ENCODE measurements around the gene PYGB. TPM values are rescaled to one million over a fixed set of nuclear protein-coding genes. Genes with fewer than 3 reads are reported as not detected.

Gene PYGB
- total RNA-seq, 1 experiment from 2014 or later = 63.3 TPM

DNA sequence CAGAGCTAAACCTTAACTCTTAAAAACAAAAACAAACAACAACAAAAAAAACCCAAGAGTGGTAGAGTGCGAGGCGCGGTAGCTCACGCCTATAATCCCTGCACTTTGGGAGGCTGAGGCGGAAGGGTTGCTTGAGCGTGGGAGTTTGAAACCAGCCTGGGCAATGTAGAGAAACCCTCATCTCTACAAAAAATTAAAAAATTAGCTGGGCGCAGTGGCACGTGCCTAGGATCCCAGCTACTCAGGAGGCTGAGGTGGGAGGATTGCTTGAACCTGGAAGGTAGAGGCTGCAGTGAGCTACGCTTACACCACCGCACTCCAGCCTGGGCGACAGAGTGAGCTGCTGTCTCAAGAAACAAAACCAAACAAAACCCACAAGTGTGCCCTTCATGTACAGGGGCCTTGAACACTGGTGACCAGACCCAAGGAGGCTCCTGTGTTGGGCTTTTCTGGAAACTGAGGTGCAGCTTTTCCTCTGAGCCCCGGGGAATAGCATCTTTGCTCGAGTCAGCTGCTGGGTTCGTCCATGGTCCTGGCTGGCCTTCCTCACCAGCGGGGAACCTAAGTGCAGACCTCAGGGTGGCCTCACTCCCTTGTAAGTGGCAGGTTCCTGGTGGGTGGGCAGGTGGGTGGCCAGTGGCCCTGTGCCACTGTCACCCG is 39.9 kb downstream of the PYGB start:
- in situ Hi-C loops (cut with HindIII; ENCODE audit: low sequenced_read_pairs) = no loop called here
- DNase-seq (ENCODE audit: low spot score) = no peak

DNA sequence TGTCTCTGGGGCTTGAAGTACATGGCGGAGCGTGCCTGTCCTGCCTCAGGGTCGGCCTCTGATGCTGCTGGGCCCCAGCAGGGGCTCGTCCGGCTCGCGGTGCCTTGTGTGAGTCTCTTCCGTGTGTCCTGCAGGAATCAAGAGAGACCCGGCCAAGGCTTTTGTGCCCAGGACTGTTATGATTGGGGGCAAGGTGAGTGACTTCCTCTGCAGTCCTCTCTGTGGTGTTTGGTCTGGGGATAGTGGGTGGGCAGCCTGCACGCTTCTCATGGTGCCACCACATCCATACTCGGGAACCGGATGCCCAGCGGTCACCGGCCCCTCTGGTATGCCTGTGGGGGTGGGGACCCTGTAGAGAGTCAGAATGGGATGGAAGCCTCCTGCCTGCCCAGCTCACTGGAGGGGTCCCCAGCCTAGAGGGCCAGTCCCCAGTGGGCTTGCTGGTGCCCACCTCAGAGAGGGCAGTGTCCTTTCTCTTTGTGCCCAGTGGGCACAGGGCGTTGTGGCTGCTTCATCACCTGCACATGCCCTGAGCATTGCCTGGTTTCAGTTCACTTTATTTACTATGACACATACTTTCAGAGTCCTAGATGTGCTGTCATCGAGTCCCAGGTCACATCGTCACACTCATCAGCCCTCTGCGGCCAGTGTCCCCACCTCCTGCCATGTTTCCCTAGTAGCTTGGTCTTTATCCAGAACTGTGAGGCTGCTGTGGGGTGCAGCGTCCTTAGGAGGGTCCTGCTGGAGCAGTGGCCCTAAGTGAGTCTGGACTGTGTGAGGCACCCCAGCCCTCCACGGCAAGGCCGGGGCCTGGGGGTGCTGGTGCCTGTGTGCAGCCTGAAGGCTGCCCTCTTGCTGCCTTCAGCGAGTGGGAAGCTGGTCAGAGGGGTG is 40.7 kb downstream of the PYGB start:
- in situ Hi-C loops (cut with HindIII; ENCODE audit: low sequenced_read_pairs) = no loop called here
- no peak for DNase-seq (ENCODE audit: low spot score)

DNA sequence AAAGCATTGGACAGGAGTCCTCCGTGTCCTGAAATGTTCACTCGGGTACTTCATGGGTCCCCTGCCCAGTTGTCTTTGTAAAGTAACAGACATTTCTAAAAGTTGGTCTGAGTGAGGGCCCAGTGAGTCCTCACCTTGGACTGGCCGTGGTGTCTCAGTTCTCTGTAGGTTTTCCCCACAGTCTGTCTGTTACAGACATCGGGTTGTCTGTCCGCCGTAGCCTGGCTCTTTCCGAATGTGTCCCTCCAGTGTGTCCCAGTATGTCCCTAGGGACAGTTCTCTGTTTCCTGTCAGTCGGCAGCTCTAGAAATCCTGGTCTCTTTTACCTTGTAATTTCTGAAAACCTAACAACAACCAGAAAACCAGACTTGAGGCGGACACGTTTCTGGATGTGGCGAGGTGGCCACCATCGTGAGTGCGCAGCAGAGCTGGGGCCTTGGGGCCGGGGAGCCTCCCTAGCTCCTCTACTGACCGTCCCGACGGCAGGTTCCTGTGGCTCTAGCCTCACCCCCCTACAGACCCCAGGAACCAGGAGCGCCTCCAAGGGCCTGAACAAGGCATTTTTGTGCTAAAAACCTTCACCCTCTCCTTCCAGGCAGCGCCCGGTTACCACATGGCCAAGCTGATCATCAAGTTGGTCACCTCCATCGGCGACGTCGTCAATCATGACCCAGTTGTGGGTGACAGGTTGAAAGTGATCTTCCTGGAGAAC is 42.2 kb downstream of the PYGB start:
- DNase-seq (ENCODE audit: low spot score) = no peak
- in situ Hi-C loops (cut with HindIII; ENCODE audit: low sequenced_read_pairs) = no loop called here

DNA sequence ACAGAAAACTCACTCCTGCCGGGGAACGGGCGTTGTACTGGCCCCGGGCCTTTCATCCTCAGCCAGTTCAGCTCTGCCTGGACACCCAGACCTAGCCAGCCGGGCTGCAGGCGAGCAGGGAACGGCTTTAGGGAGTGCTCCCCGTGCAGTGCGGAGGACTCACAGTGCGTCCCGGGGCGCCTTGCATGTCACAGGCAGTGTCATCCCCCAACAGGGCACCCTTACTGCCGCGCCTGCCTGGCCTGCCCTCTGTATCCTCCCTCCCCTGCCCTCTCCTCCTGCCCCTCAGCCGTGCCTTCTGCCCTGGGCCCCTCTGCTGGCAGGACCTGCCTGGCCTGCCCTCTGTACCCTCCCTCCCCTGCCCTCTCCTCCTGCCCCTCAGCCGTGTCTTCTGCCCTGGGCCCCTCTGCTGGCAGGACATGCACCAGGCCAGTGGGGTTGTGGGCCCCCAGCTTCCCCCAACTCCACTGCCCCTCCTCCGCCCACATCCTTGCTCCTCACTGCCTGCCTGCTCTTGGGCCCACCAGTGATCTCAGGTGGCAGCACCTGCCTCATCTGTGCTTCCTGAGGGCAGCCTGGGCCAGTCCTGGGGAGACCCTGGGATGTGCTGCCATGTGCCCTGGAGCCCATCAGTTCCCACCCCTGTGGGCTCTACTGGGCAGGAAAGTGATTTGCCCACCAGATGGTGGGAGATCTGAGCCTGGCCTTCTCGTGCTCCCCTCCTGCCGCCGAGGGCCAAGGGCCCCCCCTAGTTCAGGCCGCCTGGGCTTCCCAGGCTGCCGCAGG is 43.0 kb downstream of the PYGB start:
- in situ Hi-C loops (cut with HindIII; ENCODE audit: low sequenced_read_pairs) = no loop called here
- DNase-seq (ENCODE audit: low spot score) = no peak

DNA sequence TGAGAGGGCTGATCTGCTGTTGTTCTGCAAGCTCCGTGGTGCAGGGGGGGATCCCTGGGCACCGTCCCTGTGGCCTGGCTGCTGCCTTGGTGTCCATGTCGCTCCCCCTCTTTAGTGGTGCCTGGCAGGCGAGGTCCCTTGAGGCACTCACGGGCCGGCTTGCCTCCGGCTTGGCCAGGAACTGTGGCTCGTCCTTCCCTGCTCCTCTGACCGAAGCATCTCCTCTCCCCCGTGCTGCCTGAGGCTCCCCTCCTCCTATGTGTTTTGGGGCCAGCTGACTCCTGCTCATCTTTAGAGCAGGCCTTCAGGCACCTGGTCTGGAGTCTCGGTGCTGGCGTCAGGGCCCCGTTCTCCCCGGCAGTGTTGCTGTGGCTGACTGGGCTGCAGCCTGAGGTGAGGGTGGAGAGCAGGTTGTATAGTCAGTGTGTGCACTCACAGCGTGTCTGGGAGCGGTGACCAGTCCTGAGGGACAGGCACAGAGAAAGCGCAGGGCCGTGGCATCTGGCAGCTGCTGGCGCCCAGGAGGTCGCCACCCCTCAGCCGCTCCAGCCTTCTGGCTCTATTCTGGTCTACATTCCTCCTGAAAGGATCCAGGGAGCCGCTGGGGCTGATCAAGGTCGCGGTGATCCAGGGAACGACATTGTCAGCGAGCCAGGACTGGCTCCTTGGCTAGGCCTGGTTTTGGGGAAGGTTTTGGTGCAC is 43.7 kb downstream of the PYGB start:
- DNase-seq (ENCODE audit: low spot score) = no peak
- in situ Hi-C loops (cut with HindIII; ENCODE audit: low sequenced_read_pairs) = no loop called here

DNA sequence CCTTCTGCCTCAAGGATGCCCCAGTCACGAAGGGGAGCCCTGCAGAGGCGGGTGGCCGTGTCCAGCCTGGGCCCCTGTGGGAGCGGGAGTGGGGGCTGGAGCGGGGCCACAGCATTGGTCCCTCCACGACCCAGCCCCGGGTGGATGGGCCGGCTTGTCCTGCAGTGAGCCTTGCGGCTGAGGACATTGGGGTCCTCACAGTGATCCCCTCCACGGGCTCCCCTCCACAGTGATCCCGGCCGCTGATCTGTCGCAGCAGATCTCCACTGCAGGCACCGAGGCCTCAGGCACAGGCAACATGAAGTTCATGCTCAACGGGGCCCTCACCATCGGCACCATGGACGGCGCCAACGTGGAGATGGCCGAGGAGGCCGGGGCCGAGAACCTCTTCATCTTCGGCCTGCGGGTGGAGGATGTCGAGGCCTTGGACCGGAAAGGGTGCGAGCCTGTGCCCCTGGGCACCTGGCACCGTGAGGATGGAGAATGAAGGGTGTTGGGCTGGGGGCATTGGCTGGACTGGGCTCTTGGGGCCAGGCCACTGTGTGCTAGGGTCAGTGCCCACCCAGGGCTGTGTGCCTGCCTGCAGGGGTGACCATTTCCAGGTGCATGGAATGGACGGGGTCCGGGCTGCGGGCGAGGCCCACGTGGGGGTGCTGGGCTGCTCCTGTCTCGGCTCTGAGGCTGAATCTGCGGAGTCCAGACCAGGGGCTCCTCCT is 44.4 kb downstream of the PYGB start:
- no peak for DNase-seq (ENCODE audit: low spot score)
- in situ Hi-C loops (cut with HindIII; ENCODE audit: low sequenced_read_pairs) = no loop called here

DNA sequence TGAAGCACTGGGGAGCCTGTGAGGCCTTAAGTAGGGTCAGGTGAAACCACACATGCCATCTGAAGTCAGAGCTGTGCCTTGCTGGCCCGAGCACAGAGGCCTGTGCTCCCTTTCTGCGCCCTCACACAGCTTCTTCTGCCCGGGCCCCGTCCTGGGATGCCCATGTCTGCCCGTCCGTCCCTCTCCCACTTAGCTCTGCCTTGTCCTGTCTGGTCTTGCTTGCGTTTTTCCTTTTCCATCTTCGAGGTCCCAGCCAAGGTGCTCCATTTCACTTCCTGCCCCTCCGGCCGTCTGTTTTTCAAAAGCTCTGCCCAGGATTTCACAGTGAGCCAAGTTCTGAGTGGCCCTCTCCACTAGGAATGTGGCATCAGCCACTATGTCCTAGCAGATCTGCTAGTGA is 45.6 kb downstream of the PYGB start:
- no peak for DNase-seq (ENCODE audit: low spot score)
- in situ Hi-C loops (cut with HindIII; ENCODE audit: low sequenced_read_pairs) = no loop called here

DNA sequence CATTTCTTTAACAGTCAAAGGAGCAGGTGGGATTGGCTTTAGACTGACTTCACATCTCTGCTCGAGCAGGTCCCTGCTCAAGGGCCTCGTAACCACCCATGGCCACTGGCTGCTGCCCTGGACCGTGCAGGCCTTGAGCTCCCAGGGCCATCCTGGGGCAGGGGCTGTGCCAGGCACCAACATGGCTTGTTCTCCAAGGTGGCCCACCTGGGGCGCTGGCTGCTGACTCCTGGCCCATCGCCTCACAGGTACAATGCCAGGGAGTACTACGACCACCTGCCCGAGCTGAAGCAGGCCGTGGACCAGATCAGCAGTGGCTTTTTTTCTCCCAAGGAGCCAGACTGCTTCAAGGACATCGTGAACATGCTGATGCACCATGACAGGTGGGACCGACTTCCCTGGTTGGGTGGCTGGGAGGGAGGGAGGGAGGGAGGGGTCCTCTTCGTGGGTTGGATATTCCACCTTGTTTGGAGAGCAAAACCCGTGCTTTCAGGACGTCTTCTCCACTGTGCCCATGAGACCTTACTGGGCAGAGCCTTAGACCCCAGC is 46.1 kb downstream of the PYGB start:
- DNase-seq (ENCODE audit: low spot score) = no peak
- in situ Hi-C loops (cut with HindIII; ENCODE audit: low sequenced_read_pairs) = no loop called here

DNA sequence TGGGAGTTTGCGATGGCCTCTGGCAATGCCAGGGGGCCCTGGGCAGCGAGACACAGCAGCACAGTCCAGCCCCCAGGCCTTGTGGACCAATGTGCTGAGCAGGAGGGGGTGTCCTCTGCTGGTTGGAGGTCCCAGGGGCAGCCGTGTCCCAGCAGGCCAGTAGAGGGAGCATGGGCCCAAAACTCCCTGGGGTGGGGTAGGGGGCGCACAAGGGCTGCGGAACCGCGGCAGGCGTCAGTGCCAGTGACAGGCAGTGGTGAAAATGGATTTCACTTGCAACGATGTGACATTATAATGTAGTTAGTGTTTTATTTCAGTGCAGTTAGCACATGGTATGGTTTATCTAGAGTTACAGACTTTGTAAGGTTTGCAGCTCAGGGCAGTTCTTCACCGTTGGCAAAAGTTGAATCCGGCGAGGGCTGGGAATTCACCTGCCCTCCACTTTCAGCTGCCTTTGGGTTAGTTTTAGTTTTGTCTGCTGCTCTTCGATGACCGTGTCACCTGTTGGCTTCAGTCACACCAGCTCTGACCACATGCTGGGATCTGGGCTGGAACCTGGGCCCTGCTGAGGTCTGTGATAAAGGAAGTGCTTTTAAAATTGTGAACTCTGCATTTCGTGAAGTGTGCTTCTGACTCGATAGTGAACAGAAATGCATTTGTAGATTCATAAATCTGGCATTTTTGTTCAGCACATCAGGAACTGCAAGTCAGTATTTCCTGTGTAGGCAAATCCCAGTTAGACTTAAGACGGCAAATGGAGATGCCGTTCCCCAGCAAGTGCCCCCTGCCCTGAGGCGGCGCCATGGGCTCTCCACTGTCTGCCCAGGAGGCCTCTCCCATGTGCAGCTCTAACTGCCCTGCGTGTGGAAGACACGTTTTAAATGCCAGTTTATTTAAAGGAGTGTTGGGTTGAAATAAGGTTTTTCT is 46.8 kb downstream of the PYGB start:
- in situ Hi-C loops (cut with HindIII; ENCODE audit: low sequenced_read_pairs) = no loop called here
- peak; percentile 61 for DNase-seq (ENCODE audit: low spot score)

DNA sequence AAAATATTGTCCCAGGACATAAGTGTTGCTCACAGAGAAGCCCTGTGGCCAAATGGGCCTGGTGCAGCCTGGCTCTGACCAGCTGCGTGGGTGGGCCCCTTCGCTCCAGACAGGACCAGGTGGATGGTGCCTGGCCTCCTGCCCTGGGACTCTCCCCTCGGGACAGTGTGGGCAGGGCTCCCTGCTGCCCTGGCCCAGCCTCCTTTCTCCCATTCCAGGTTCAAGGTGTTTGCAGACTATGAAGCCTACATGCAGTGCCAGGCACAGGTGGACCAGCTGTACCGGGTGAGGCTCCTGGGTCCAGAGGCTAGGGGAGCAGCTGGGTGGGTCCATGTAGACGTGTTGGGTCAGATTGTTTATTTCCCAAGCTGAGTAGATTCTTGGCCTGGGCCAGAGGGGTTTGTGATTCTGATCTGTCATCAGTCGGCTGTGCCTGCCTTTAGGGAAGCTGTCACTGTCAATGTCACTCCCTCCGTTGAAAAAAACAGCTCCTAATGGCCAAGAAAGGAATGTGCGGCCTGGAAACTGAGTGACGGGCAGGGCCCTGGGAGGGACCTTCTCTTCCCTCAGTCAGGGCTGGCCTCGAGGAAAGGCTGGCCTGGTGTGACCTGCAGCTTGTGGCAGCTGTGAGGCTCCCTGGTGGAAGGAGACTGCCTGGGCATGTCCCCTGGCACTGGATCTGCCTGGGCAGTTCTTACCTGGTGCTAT is 47.7 kb downstream of the PYGB start:
- in situ Hi-C loops (cut with HindIII; ENCODE audit: low sequenced_read_pairs) = no loop called here

DNA sequence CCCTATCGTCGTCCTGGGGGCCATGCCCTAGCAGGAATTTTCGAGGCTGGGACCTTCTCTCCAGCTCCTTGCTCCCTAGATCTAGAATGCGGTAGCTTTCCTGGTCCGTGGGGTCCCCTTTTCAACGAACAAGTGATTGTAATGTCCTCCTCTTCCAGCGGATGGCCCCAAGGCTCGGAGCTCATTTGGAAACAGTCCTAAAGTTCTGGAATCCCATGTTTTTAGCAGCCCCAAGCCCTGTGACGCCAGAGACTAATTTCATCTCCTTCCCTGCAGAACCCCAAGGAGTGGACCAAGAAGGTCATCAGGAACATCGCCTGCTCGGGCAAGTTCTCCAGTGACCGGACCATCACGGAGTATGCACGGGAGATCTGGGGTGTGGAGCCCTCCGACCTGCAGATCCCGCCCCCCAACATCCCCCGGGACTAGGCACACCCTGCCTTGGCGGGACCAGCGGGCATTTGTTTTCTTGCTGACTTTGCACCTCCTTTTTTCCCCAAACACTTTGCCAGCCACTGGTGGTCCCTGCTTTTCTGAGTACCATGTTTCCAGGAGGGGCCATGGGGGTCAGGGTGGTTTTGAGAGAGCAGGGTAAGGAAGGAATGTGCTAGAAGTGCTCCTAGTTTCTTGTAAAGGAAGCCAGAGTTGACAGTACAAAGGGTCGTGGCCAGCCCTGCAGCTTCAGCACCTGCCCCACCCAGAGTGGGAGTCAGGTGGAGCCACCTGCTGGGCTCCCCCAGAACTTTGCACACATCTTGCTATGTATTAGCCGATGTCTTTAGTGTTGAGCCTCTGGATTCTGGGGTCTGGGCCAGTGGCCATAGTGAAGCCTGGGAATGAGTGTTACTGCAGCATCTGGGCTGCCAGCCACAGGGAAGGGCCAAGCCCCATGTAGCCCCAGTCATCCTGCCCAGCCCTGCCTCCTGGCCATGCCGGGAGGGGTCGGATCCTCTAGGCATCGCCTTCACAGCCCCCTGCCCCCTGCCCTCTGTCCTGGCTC is 48.5 kb downstream of the PYGB start:
- no peak for DNase-seq (ENCODE audit: low spot score)
- in situ Hi-C loops (cut with HindIII; ENCODE audit: low sequenced_read_pairs) = no loop called here

More for the DNA sequence above, 47.7 kb downstream of the PYGB start:
- no peak for DNase-seq (ENCODE audit: low spot score)

DNA sequence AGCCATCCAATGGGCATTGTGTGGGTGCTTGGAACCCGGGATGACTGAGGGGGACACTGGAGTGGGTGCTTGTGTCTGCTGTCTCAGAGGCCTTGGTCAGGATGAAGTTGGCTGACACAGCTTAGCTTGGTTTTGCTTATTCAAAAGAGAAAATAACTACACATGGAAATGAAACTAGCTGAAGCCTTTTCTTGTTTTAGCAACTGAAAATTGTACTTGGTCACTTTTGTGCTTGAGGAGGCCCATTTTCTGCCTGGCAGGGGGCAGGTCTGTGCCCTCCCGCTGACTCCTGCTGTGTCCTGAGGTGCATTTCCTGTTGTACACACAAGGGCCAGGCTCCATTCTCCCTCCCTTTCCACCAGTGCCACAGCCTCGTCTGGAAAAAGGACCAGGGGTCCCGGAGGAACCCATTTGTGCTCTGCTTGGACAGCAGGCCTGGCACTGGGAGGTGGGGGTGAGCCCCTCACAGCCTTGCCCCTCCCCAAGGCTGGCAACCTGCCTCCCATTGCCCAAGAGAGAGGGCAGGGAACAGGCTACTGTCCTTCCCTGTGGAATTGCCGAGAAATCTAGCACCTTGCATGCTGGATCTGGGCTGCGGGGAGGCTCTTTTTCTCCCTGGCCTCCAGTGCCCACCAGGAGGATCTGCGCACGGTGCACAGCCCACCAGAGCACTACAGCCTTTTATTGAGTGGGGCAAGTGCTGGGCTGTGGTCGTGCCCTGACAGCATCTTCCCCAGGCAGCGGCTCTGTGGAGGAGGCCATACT is 49.4 kb downstream of the PYGB start:
- DNase-seq (ENCODE audit: low spot score) = no peak
- in situ Hi-C loops (cut with HindIII; ENCODE audit: low sequenced_read_pairs) = no loop called here

DNA sequence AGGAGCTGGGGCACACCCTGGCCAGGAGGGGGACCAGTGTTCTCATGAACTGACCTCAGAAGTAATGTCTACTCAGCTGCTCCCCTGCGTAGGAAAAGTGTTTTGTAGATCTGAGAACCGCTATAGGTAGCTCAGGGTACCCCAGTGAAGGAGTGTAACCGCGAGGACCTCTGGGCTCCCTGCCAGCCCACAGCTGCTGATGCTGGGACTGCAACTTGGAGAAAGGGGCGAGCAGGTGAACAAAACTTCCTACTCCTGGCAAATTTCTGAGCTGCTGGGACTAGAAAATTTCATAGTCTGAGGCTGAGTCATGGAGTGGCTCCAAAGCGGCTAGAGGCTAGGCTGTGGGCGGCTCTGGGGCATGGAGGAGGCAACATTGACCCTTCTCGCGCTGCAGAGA is 51.9 kb downstream of the PYGB start:
- no peak for DNase-seq (ENCODE audit: low spot score)
- in situ Hi-C loops (cut with HindIII; ENCODE audit: low sequenced_read_pairs) = no loop called here

DNA sequence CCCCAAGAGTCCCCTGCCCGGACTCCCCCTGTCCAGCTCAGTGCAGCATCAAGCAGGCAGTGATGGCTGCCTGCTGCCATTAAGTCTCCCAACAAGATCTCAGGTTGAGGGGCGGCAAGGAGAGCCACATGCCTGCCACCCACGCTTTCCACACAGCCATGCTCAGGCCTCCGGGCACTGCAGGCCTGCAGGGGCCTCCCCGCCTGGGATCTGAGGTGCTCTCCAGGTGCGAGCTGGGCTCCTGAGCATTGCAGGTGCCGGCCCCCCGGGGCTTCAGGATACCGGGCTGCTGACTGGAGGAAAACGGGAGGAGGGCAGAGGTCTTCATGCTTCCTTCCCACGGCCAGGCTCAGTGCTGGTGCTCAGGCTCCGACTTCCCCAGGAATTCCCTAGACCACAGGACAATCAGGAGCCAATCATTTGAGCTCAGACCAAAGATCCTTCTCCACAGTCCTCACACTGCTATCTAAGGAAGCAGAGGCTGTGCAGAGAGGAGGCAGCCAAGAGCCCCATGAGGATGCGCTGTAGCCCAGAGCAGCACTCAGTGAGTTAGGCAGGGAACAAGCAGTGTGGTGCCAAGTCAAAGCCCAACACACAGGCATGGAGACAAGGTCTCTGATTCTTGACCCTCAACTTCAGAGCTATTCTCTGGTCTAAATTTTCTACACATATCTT is 52.7 kb downstream of the PYGB start:
- DNase-seq (ENCODE audit: low spot score) = no peak
- in situ Hi-C loops (cut with HindIII; ENCODE audit: low sequenced_read_pairs) = no loop called here
